ENCODE data around the gene CLBA1.
"Not testable (repeated sequence)": the region's sequence is repeated elsewhere in the genome, so short reads cannot be mapped to it uniquely, and the experiment has no call there.

- not testable (repeated sequence) for TF ChIP-seq POLR2AphosphoS5, CTCF, POLR2A, EP300 (IDR thresholded peaks at IDR 0.05)
Measured at GRCh38 chr14:104947881-104948735, 37.5 kb upstream of the CLBA1 start.

Data from gastroesophageal sphincter (tissue), 3 donors.